Measurements from ENCODE around the gene PRKCZ.

The PRKCZ gene

GRCh38 chr1:2103266-2103900 is 53.2 kb downstream of the PRKCZ start:
- Histone ChIP-seq H3K27ac (no peak overlapping the region), H3K27me3 (peaks cover 0 to 46% of the 10 kb centered on the region in 2 donors), H3K36me3 (no peaks in the 10 kb centered on the region), H3K4me3 (no peak overlapping the region), H3K4me1 (no peaks in the 10 kb centered on the region), H3K9me3 (no peaks in the 10 kb centered on the region)
- no peak for TF ChIP-seq CTCF (IDR thresholded peaks at IDR 0.05)
- intact Hi-C loops (cut with DNase I; ENCODE audit: low total_unique reads): no loop called here
- DNase-seq: no peak

- H3K4me3 ChIP-seq: no peak overlapping the region
- H3K9me3 ChIP-seq: no peaks in the 10 kb centered on the region
- no peaks in the 10 kb centered on the region for H3K36me3 ChIP-seq
- TF ChIP-seq CTCF (IDR thresholded peaks at IDR 0.05): no peak
- H3K27me3 ChIP-seq: peaks cover 0 to 52% of the 10 kb centered on the region in 2 donors
- no peaks in the 10 kb centered on the region for H3K4me1 ChIP-seq
- intact Hi-C loops (cut with DNase I; ENCODE audit: low total_unique reads): no loop called here
- no peak overlapping the region for H3K27ac ChIP-seq
- DNase-seq: no peak
Observed at GRCh38 chr1:2103901-2104590, 53.8 kb downstream of the PRKCZ start.

- Histone ChIP-seq H3K9me3 (no peaks in the 10 kb centered on the region), H3K4me3 (no peak overlapping the region), H3K36me3 (no peaks in the 10 kb centered on the region), H3K4me1 (no peaks in the 10 kb centered on the region), H3K27me3 (peaks cover 0 to 57% of the 10 kb centered on the region in 2 donors), H3K27ac (no peak overlapping the region)
- intact Hi-C loops (cut with DNase I; ENCODE audit: low total_unique reads): no loop called here
- no peak for DNase-seq
- TF ChIP-seq CTCF (IDR thresholded peaks at IDR 0.05): no peak
Observed at GRCh38 chr1:2104621-2105427, 54.6 kb downstream of the PRKCZ start.

- Histone ChIP-seq H3K9me3 (no peaks in the 10 kb centered on the region), H3K4me1 (no peaks in the 10 kb centered on the region), H3K36me3 (no peaks in the 10 kb centered on the region), H3K4me3 (no peak overlapping the region), H3K27me3 (peaks cover 0 to 67% of the 10 kb centered on the region in 2 donors), H3K27ac (no peak overlapping the region)
- intact Hi-C loops (cut with DNase I; ENCODE audit: low total_unique reads): no loop called here
- no peak for DNase-seq
- TF ChIP-seq CTCF (IDR thresholded peaks at IDR 0.05): no peak
Observed at GRCh38 chr1:2105781-2106524, 55.7 kb downstream of the PRKCZ start.

- Histone ChIP-seq H3K27me3 (peaks cover 0 to 65% of the 10 kb centered on the region in 2 donors), H3K4me1 (no peaks in the 10 kb centered on the region), H3K4me3 (no peak overlapping the region), H3K36me3 (no peaks in the 10 kb centered on the region), H3K27ac (no peak overlapping the region), H3K9me3 (no peaks in the 10 kb centered on the region)
- intact Hi-C loops (cut with DNase I; ENCODE audit: low total_unique reads): no loop called here
- DNase-seq: no peak
- TF ChIP-seq CTCF (IDR thresholded peaks at IDR 0.05): no peak
Observed at GRCh38 chr1:2106659-2107405, 56.6 kb downstream of the PRKCZ start.
